Non-pigmented ciliary epithelial cell (primary cell): ENCODE measurements around the gene ASB18.

Experiments used
- DNase-seq: peaks from one replicate; pipeline ENCODE4 v3.0.0-alpha.2; 2010; ENCODE audit warnings: low read depth

Gene ASB18

DNA sequence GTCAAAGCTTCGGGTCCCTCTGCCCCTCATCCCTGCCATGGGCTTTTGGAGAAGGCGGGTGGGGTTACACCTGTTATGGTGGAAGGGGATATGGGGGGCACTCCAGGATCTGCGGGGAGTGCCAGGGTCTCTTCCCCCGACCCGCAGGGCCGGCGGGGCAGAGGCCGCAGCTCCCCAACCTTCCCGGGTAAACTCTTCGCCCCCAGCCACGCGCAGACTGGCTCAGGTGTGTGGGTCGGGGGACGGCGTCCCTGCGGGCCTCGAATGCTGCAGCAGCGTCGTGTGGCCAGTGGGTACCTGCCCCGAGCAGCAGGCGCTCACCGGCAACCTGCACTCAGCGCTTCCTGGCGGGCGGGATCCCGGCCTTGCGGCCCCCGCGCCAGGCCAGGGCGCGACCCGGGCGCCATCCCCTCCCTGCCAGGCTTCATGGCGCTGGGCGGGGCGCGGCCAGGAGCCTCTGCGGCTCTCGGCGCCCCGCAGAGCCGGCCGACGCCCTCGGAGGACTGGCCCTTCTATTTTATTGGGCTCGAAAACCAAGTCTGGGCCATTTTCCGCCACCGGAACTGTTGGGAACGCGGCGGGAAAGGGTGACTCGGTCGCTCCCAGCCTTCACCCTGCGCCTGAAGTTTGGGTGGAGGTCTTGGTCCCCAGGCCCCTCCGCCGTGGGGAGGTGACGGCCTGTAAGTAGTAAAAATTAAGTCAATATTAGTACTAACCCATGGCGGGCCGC is 100.6 kb downstream of the ASB18 start:
- no peak for DNase-seq

DNA sequence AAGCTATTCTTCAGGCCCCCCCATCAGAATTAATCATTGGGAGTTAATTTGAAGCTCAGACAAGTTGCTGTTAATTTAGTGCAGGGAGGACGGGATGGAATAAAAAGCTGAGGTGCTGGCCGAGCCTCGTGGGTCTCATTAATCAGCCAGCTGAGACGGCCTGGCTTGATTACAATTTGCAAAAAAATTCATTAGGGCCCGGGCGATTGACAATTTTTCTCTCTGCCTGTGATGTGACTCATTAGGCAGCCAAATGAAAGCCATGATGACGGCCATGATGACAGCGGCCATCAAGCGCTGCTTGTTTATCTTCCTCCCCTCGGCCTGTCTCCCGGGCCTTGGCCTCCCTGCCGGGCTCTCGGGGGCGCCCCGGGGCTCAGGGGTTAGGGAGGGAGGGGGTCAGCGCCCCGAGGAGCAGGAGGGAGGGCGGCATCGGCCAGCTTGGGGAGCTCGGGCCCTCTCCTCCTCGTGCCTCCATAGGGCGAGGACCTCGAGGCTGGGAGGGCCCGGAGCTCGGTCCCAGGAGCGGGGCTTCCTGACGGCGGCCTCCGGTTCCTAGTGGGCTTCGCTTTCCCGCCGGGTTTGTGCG is 101.2 kb downstream of the ASB18 start:
- DNase-seq: no peak

DNA sequence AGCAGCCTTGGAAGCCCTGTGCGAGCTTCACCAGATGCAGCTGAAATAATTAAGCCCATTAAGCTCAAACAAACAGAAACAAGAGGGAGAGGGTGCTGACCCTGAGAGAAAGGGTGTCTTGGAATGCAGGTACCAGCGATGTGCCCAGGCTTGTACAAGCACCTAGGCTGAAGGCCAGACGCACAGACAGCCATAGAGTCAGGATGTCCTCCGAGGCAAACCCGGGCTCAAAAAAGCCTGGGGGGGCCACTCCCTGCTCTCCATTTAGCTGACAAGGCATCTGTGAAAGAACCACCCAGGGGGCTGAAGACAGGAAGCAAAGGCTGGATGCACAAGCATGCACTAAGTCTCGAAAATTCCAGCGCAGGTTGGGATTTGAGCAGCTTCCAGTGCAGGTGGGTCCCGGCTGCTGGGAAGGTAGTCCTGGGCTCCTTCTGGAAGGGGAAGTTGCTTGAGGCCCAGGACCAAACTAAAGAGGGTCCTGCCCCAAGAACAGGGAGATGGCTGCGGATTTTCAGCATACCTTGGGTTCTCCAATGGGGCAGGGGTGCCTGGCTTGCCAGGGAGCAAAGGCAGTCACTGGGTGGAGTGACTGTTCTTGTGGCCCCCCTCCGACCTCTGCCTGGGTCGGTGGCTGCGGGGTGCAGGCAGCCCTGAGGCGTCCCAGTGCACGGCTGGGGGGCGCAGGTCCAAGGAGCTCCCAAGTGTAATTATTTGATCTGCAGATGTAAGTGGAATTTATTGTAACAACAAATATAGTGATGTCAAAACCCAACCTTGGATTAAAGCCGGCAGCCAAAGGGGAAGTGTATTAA is 102.0 kb downstream of the ASB18 start:
- no peak for DNase-seq

DNA sequence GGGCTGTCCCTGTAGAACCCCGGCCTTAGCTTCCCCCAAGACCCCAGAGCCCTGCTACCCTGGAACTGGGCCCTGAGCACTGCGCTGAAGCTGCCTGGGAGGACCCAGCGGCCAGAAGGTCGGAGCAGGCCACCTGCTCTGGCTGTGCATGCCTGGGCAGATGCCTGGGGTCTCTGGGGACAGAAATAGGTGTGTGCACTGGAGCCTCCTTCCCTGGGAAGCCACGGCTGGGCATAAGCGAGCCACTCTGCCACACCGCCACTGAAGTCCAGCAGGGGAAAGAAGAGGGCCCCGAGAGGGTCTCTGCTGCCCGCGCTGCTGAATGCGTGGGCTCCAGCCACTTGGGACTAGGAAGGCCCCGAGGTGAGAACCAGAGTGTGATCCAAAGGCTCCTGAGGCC is 102.7 kb downstream of the ASB18 start:
- DNase-seq: no peak

DNA sequence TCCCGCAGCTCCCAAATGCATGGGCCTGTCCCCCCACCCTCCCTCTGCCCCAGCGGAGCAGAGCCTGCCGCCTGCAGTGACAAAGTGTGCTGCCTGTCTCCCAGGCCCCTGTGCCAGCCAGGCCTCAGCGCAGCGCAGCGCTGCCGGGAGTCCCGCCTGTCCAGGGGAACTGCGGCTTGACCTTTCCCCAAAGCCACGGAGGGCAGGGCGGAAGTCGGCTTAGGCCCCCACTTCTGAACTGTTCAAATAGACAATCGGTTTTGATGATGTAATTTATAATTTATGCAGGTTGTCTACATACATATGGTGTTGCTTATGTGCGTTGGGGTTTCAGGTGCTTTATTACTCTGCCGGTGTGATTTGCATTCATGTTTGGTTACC is 103.1 kb downstream of the ASB18 start:
- DNase-seq: no peak

DNA sequence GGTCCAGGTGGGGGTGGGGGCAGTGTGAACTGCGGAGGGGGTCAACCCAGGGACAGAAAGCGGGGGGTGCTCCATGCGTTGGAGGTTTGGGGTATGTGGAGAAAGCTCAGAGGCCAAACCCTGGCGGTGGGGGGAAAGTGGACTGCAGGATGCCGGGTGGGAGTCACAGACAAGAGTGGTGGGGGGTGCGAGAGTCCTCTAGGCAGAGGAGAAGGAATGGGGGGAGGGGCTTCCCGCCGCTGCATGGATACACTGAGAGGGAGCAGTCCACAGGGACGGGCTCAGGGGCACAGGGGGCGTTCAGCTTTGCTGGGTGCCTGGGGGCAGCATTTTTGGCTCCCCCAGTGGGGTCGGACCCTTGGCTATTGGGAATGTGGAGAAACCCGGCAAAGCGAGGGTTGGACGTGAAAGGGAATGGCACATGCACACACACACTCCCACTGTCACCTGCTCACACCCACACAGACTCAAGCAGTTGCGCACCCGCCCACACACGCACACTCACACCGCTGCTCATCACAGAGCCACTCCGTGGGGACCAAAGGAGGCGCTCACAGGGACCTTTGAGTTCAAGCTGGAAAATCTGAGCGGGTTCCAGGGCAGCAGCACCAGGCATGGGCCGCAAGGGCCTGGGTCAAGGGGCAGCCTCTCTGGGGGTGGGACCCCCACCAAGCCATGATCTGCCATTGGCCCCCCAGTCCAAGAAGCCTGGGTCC is 103.7 kb downstream of the ASB18 start:
- DNase-seq: no peak

DNA sequence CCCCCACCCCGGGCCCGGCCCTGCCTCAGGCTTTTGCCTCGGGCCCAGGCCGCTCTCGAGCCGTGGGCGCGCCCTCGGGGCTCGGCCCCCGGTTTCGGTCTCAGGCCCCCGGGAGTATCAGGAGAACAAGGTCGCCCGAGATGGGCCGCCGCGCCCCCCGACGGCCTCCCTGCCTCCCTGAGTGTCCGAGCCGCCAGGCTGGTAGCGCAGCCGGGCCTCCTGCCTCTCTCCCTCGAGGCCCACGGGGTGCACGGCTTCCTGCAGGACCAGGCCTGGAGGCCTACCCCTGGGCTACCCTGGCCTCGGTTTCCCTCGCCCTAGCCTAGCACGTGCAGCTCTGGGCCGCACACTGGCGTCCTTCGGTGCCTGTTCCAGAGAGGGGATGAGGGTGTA is 104.4 kb downstream of the ASB18 start:
- no peak for DNase-seq

DNA sequence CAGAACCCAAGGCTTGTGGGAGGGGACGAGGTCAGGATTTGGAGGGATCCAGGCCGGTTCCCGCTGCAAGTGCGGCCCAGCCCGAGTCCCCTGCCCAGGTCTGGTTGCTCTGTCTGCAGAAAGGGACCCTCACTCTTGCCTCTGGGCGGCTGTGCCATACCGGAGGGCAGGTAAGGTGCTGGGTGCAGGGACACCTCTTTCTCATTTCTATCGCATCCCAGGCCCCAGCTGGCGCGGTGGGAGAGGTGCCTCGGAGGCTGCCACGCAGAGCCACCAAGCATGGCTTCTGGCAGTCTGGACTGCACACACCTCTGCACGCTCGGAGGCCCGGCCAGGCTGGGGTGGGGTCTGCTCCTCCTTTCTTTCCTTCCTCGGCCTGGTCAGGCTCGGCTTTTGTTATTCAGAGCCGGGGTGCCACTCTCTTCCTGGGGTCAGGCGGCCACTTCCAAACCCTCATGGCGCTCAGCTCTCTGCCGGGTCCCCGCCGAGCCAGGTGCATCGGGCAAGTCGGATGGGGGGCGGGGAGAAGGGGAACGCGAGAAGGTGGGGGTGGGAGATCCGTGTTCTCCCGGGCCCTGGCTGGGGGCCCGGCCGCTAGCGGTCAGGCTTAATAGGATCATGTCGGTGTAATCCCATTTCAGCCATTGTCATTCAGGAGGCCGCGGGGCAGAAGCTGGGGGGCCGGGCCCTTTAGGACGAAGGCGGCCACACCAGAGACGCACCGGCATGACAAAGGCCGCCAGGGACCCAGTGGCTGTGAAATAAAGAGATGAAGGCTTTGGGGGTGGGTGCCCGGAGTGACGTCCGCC is 105.0 kb downstream of the ASB18 start:
- no peak for DNase-seq

DNA sequence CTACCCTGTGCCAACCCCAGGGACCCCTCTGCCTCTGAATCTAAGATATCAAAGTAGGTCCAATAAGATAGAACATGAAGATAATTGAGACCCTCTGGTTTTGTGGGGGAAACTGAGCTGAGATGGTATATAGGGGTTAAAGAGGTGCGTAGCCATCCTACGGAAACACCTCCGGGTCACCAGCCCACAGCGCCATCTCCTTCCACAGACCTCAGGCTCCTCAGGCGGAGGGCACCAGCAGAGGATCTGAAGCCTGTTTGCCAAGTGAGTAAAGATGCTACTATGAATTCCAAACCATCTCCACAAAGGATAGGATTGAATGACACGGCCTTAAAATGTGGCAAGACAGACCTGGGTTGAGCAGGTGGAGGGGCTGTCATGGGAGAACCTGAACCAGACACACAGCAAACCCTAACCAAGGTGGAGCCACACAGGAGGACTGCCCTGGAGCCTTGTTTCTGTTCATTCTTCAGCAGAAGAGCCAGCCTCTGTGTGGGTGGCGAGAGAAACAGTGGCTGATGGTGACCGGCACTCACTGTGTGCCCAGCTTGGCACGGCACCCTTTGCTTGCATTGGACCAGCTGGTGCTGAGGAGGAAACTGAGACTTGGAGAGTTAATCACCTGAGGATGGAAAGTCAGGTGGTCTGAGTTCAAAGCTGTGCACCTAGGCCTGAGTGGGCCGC is 106.2 kb downstream of the ASB18 start:
- DNase-seq: no peak

DNA sequence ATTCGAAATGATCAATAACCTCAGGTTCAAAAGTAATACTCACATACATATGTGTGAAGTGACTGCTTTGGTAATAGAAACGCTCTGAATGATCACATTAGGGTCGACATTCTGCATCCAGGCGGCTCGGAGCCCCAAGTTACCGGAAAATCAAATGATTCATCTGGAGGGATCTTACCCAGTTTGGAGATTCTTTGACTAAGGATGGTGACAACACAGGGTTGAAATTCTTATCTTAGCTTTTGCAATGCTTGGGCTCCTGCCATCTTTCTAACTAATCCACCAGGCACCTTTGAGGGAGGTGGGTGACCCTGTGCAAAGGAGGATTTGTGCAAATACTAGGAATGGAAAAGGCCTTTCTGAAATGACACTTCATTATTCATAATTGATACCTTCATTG is 106.8 kb downstream of the ASB18 start:
- no peak for DNase-seq

DNA sequence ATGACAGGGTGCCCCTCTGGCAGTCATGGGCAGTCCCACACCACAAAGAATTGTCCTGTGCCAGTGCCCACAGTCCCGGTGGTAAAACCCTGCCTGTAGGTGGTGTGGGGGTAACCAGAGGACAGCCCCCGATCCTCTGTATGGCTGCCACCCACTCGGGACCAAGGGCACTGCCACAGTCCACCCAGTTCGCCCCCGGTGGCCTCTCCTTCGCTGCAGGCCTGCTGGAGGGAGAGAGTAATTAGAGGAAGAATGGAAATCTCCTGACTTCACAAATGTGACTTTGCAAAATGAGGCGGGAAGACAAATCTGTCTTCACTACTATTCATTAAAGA is 107.4 kb downstream of the ASB18 start:
- DNase-seq: no peak

DNA sequence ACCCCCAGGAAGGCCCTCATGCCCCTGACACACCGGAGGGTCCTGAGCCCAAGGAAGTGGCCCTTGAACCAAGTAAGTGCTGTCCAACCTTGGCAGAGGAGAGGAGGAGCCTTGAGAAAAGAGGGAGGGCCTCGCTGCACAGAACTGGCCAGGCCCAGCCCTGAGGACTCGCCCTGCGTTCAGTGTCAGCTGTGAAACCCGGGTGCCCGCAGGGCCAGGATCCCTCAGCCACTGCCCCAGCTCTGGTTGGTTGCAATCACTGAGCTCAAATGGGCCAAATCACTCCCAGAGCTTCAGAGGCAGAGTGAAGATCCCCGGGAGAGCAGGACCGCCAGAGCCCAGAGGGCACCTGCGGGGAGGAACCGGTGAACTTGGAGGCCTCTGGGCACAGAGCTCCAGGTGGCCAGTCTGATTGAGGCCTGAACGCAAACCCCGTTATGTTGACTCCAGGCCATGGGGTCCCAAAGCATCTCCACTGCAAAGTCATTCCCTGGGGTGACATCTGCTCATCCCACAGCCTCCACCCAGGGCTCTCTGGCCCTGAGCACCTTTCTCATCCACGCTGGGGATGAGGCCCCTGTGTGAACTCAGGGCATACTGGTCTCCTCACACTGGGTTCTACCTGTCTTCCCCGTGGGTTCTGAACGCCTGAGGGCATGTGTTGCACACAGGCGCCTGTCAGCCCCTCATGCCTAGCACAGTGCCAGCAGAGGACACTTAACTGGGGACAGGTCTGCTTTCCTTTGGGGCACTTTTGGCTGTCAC is 107.9 kb downstream of the ASB18 start:
- DNase-seq: no peak

DNA sequence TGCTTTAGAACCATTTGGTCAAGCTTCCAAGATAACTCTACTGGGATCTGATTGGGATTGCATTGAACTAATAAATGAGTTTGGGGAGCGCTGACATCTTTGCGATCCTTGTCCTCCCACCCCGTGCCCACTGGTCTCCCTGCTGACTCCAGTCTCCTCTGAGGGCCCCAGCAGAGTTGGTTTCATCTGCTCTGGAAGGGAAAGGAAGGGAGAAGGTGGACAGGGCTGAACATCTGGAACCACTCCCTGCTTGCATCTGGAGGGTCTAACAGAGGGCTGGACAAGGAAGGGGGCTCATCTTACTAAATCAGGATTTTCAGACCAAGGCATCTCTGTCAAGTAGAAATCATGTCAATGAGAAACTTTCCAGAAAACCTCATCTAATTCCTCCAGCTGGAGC is 108.8 kb downstream of the ASB18 start:
- DNase-seq: no peak

DNA sequence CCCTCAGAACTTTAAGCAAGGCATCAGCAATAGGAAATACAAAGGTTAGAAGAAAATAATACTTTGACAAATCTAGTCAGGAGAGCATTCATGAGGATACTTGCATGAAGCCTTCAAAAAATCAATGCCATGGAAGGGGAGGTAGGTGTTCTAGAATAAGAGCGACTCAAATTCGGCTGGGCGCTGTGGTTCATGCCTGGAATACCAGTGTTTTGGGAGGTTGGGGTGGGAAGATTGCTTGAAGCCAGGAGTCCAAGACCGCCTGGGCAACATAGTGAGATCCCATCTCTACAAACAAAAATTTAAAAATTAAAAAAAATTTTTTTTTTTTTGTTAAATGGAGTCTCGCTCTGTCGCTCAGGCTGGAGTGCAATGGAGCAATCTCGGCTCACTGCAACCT is 117.8 kb downstream of the ASB18 start:
- no peak for DNase-seq

DNA sequence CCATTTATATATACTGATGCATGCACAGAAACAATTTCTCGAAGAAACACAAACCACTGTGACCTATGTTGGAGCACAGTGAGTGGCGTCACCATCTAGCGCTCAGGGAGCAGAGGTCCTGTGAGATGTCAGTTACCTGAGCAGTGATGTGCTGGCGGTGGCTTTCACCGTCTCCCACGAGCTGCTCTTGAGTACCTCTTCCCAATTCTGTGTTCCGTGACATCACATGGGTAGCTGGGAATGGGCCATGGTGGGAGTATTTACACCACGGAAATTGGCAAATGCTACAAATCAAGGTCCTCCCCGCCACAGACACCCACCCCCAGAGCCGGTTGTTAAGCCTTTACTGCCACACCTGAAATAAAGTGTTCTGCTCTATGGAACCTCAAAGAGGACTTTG is 120.4 kb downstream of the ASB18 start:
- no peak for DNase-seq
